C4-2B (cell line): ENCODE data around the gene RPL29.

Source experiments
- ZFX ChIP-seq: fragments of 450-650 bp; IDR thresholded peaks from 2 replicates; pipeline ENCODE4 v1.6.1; 2017
- TF ChIP-seq, protein P1 (sequence below): fragments of 450-650 bp; conservative IDR thresholded peaks from 2 replicates; pipeline ENCODE4 v1.5.1; 2017; ENCODE audit warnings: mild to moderate bottlenecking

DNA sequence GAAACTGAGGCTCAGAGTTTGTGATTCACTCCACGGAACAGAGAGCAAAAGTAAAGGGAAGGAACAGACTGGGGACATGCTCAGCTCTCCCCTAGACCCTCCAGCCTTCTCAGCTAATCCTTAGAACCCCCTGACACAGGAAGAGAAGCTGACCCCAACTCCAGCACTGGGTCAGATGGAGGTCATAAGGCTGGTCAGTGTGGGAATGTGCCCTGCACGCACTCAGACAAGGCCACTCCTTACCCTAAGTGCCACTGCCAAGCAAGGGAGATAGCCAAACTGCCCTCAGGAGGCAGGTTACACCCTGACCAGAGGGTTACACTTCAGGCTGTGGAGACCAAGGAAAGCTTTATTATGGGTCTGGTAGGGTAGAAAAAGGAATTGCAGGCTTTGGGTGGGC lies 1.2 kb downstream of the RPL29 start:
- TF ChIP-seq, protein P1, sequence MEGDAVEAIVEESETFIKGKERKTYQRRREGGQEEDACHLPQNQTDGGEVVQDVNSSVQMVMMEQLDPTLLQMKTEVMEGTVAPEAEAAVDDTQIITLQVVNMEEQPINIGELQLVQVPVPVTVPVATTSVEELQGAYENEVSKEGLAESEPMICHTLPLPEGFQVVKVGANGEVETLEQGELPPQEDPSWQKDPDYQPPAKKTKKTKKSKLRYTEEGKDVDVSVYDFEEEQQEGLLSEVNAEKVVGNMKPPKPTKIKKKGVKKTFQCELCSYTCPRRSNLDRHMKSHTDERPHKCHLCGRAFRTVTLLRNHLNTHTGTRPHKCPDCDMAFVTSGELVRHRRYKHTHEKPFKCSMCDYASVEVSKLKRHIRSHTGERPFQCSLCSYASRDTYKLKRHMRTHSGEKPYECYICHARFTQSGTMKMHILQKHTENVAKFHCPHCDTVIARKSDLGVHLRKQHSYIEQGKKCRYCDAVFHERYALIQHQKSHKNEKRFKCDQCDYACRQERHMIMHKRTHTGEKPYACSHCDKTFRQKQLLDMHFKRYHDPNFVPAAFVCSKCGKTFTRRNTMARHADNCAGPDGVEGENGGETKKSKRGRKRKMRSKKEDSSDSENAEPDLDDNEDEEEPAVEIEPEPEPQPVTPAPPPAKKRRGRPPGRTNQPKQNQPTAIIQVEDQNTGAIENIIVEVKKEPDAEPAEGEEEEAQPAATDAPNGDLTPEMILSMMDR, result no peak
- TF ChIP-seq ZFX, result no peak
